Transverse colon (tissue), 3 donors: Measurements from ENCODE around the gene BRAT1.
"Not testable (repeated sequence)": the region's sequence is repeated elsewhere in the genome, so short reads cannot be mapped to it uniquely, and the experiment has no call there.

Experiments used
- POLR2A ChIP-seq: fragments of 450-650 bp; IDR thresholded peaks from one replicate; pipeline ENCODE4 v1.6.1; 2016; ENCODE audit warnings: antibody characterized with exemption, mild to moderate bottlenecking, moderate library complexity
- POLR2AphosphoS5 ChIP-seq, 3 donors: sonication (generic); formaldehyde crosslinking; IDR thresholded peaks; one replicate each; pipeline ENCODE4 v1.6.1; 2016; ENCODE audit warnings: antibody characterized with exemption in 3 of 3

GRCh38 chr7:2533566-2533965 is 21.8 kb downstream of the BRAT1 start:
- not testable (repeated sequence) for TF ChIP-seq POLR2AphosphoS5 (IDR thresholded peaks at IDR 0.05); POLR2A
